SK-N-SH (cell line): ENCODE results near the gene BICC1. TPM values are rescaled to one million over a fixed set of nuclear protein-coding genes. Genes with fewer than 3 reads are reported as not detected.
A peak's percentile ranks its signal among the peaks of the same experiment; 100 is the strongest.

Experiments
- CTCF ChIA-PET: fragments of 300-600, 350-600 bp; formaldehyde crosslinking; extraction: SDS; loops from one replicate; lab custom pipeline; 2021; lab: Yijun Ruan, JAX
- POLR2A ChIA-PET: fragments of 350-600 bp; sonication (Branson Sonifier 250); formaldehyde crosslinking; extraction: SDS; loops from one replicate; lab custom pipeline; 2020; ENCODE audit warnings: antibody characterized with exemption, inconsistent platforms; lab: Yijun Ruan, JAX
- DNase-seq: peaks from one replicate; pipeline ENCODE4 v3.0.0; 2012
- H2AFZ ChIP-seq: fragments of 200-600 bp; sonication (generic); 2 replicates; pipeline ENCODE4 v1.8.1; 2016; ENCODE audit warnings: antibody characterized with exemption, mild to moderate bottlenecking, low read depth
- H3F3A ChIP-seq: fragments of 200-600 bp; sonication (generic); replicated peaks from 2 replicates; pipeline ENCODE3; 2016; ENCODE audit warnings: antibody characterized with exemption, mild to moderate bottlenecking; ENCODE audit not compliant: insufficient read depth
- H3K27ac ChIP-seq, 2 experiments: fragments of 200-500 bp in 1 of 2; fragments of 200-600 bp in 1 of 2; sonication (Bioruptor generic) in 1 of 2; sonication (generic), shearing (Covaris generic) in 1 of 2; 2 replicates each; pipeline versions ENCODE4 v1.5.1 to v1.6.1; 2014 to 2016; ENCODE audit warnings: low read depth in 2 of 2, inconsistent platforms in 1 of 2, low read length in 1 of 2, mild to moderate bottlenecking in 1 of 2, mixed read lengths in 1 of 2
- H3K27me3 ChIP-seq: fragments of 200-600 bp; sonication (generic), shearing (Covaris generic); 2 replicates; pipeline ENCODE4 v1.6.1; 2016; ENCODE audit warnings: mixed run types; ENCODE audit not compliant: insufficient read depth
- H3K36me3 ChIP-seq, 2 experiments: fragments of 200-500 bp in 1 of 2; fragments of 200-600 bp in 1 of 2; sonication (Bioruptor generic) in 1 of 2; sonication (generic) in 1 of 2; replicated peaks in 1 of 2; 2 replicates each; pipeline versions ENCODE3 to v1.5.1; 2014 to 2016; ENCODE audit warnings: low read length in 1 of 2, mild to moderate bottlenecking in 1 of 2; ENCODE audit not compliant: insufficient read depth in 2 of 2, control insufficient read depth in 1 of 2
- H3K4me1 ChIP-seq, 2 experiments: fragments of 200-500 bp in 1 of 2; fragments of 200-600 bp in 1 of 2; sonication (Bioruptor generic) in 1 of 2; sonication (generic), shearing (Covaris generic) in 1 of 2; 2 replicates each; pipeline versions ENCODE4 v1.5.1 to v1.6.1; 2014 to 2016; ENCODE audit warnings: low read depth in 1 of 2, low read length in 1 of 2, mixed run types in 1 of 2; ENCODE audit not compliant: insufficient read depth in 2 of 2, control insufficient read depth in 1 of 2
- H3K4me2 ChIP-seq: fragments of 200-600 bp; sonication (generic), shearing (Covaris generic); 2 replicates; pipeline ENCODE4 v1.6.1; 2017; ENCODE audit warnings: mixed run types
- H3K4me3 ChIP-seq, 2 experiments: fragments of 200-500 bp in 1 of 2; fragments of 200-600 bp in 1 of 2; sonication (Bioruptor generic) in 1 of 2; sonication (generic), shearing (Covaris generic) in 1 of 2; 2 replicates each; pipeline versions ENCODE4 v1.5.1 to v1.8.1; 2014 to 2016; ENCODE audit warnings: low read depth in 2 of 2, inconsistent platforms in 1 of 2, low read length in 1 of 2, mild to moderate bottlenecking in 1 of 2, mixed read lengths in 1 of 2, moderate library complexity in 1 of 2
- H3K79me2 ChIP-seq: fragments of 200-600 bp; sonication (generic); 2 replicates; pipeline ENCODE4 v1.8.1; 2017; ENCODE audit warnings: mild to moderate bottlenecking; ENCODE audit not compliant: insufficient read depth
- H3K9ac ChIP-seq: fragments of 200-600 bp; sonication (generic); 2 replicates; pipeline ENCODE4 v1.6.1; 2017; ENCODE audit warnings: mixed run types
- H3K9me2 ChIP-seq: fragments of 200-600 bp; sonication (generic); 2 replicates; pipeline ENCODE4 v1.6.1; 2017; ENCODE audit warnings: mixed run types
- H3K9me3 ChIP-seq: fragments of 200-600 bp; sonication (generic); 2 replicates; pipeline ENCODE4 v1.6.1; 2017; ENCODE audit warnings: mixed run types, mild to moderate bottlenecking, moderate library complexity
- H4K20me1 ChIP-seq: fragments of 200-600 bp; sonication (generic); 2 replicates; pipeline ENCODE4 v1.6.1; 2017; ENCODE audit warnings: mild to moderate bottlenecking, mixed run types; ENCODE audit not compliant: insufficient read depth
- FOXM1 ChIP-seq: IDR thresholded peaks from 2 replicates; pipeline ENCODE4 v1.4.0; 2012; ENCODE audit warnings: low read depth, mild to moderate bottlenecking
- MAX ChIP-seq: IDR thresholded peaks from 2 replicates; pipeline ENCODE4 v1.4.0; 2012; ENCODE audit warnings: low read depth
- SMC3 ChIP-seq: IDR thresholded peaks from 2 replicates; pipeline ENCODE4 v1.6.1; 2012; ENCODE audit warnings: low read depth, low read length, improper control_type of control experiment
- TCF12 ChIP-seq: IDR thresholded peaks from 2 replicates; pipeline ENCODE4 v1.4.0; 2012
- TEAD4 ChIP-seq: IDR thresholded peaks from 2 replicates; pipeline ENCODE4 v1.4.0; 2012; ENCODE audit warnings: mild to moderate bottlenecking, borderline replicate concordance; ENCODE audit not compliant: insufficient read depth
- WGBS: methylation state at CpG from one replicate; pipeline ENCODE4 v1.1.6; 2017; ENCODE audit warnings: low lambda C conversion rate; 5-methylcytosine and 5-hydroxymethylcytosine counted together
- polyA plus RNA-seq, 3 experiments: library from polyadenylated mRNA; depleted of rRNA; stranded (reverse); fragments of >200 nt; gene quantifications; 2 replicates each; pipeline ENCODE4 v1.2.3, GENCODE V29; 2012
- TF ChIP-seq, protein P1 (sequence below): IDR thresholded peaks from 2 replicates; pipeline ENCODE4 v1.4.0; 2012; ENCODE audit warnings: low read depth, borderline replicate concordance
- TF ChIP-seq, protein P2 (sequence below): IDR thresholded peaks from 2 replicates; pipeline ENCODE4; 2012

The BICC1 gene
- polyA plus RNA-seq, 1 of the 3 experiments (the other 2 are of a cell fraction), result 1.5 TPM

DNA sequence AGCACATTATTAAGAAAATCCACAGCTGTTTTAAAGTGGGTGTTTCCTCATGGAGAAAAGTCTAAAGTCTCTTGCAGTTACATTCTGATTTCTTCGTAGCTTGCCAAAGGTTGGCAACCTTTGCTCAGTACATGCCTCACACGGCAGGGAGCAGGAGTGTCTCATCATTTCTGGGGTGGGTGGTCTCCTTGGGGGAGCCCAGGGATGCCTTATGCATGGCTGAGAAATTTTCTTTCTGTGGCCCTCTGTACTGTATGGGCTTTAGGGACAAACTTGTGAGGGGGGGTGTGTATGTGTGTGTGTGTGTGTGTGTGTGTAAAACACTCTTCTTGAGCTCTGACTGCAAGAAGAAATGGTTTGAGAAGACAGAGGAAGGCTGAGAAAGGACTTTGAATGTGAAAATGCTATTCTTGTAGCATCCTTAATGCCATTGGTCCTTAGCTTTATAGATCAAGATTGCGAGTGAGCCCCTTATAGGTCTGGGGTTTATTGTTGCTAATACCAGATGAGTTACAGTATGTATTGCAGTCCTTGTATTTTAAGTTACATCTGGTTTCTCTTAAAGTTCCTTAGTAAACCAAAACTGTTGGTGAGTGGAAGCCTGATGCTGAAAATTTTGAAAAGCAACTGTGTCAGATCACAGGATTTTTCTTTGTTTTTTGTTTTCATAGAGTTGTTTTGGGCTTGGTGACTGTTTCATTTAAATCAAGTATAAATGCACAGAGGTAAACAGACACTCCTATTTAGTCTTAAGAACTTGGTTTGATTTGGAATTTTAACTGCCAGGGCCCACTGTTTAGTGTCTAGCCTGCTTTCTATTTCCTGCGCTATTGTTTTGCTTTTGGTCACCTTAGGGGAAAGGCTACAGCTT is 242.0 kb downstream of the BICC1 start:
- TF ChIP-seq MAX, result no peak
- TF ChIP-seq SMC3, result no peak
- TF ChIP-seq, protein P1, sequence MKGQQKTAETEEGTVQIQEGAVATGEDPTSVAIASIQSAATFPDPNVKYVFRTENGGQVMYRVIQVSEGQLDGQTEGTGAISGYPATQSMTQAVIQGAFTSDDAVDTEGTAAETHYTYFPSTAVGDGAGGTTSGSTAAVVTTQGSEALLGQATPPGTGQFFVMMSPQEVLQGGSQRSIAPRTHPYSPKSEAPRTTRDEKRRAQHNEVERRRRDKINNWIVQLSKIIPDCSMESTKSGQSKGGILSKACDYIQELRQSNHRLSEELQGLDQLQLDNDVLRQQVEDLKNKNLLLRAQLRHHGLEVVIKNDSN, result no peak
- TF ChIP-seq TCF12, result peak; percentile 44; the same call in 1 of the 2 replicates
- no peak for TF ChIP-seq TEAD4
- TF ChIP-seq, protein P2, sequence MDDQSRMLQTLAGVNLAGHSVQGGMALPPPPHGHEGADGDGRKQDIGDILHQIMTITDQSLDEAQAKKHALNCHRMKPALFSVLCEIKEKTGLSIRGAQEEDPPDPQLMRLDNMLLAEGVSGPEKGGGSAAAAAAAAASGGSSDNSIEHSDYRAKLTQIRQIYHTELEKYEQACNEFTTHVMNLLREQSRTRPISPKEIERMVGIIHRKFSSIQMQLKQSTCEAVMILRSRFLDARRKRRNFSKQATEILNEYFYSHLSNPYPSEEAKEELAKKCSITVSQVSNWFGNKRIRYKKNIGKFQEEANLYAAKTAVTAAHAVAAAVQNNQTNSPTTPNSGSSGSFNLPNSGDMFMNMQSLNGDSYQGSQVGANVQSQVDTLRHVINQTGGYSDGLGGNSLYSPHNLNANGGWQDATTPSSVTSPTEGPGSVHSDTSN, result no peak
- no peak for TF ChIP-seq FOXM1
- ChIA-PET CTCF (interaction anchor here (0.6 kb wide), 1 partner anchor 334 kb away, joined by 3 read pairs; no protein-coding TSS in a partner anchor), POLR2A (no interaction called here)
- 77% methylated on average over 4 of the region's 4 CpGs for WGBS
- Histone ChIP-seq H3F3A (no peaks in the 10 kb centered on the region), H3K4me3 (no peak overlapping the region), H2AFZ (0 out of 2 replicates have a peak overlapping the region, but pooled peaks have one; percentile 49), H3K9me2 (no peaks in the 10 kb centered on the region), H3K27ac (peak overlapping the region; percentile 56 to 76; a peak in 3 of 4 replicates), H3K9ac (0 out of 2 replicates have a peak overlapping the region, but pooled peaks have one; percentile 28), H3K79me2 (no peaks in the 10 kb centered on the region), H3K27me3 (no peaks in the 10 kb centered on the region), H3K36me3 (no peaks in the 10 kb centered on the region), H3K9me3 (no peaks in the 10 kb centered on the region), H3K4me2 (peak overlapping the region; percentile 70), H3K4me1 (peaks cover 5 to 11% of the 10 kb centered on the region in 2 experiments; a peak in 3 of 4 replicates), H4K20me1 (no peaks in the 10 kb centered on the region)
- no peak for DNase-seq

DNA sequence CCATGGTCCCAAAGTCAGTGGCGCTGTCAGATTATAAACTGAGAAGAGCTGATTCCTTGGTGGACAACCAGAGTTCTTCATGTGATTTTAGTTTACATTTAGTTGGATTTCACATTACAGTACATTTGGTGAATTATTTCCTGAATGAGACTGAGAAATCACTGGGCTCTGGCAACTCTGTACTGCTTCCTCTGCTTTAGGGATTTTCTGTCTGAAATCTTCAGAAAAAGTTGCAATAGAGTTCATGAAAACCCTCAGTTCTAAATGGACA is 242.6 kb downstream of the BICC1 start:
- ChIA-PET POLR2A (no interaction called here), CTCF (no interaction called here)
- no peaks in the 10 kb centered on the region for H3K9me3 ChIP-seq
- H2AFZ ChIP-seq, result 0 out of 2 replicates have a peak overlapping the region, but pooled peaks have one; percentile 49
- no peaks in the 10 kb centered on the region for H3K79me2 ChIP-seq
- H4K20me1 ChIP-seq, result no peaks in the 10 kb centered on the region
- WGBS, result 94% methylated on average over 1 of the region's 1 CpG
- no peaks in the 10 kb centered on the region for H3K9me2 ChIP-seq
- no peaks in the 10 kb centered on the region for H3K36me3 ChIP-seq
- H3K27ac ChIP-seq, result peak overlapping the region; percentile 56 to 76; a peak in 3 of 4 replicates
- peak overlapping the region; percentile 70 for H3K4me2 ChIP-seq
- H3K4me1 ChIP-seq, result peaks cover 5 to 11% of the 10 kb centered on the region in 2 experiments; a peak in 3 of 4 replicates
- H3K9ac ChIP-seq, result 0 out of 2 replicates have a peak overlapping the region, but pooled peaks have one; percentile 28
- no peaks in the 10 kb centered on the region for H3F3A ChIP-seq
- no peaks in the 10 kb centered on the region for H3K27me3 ChIP-seq
- DNase-seq, result no peak
- no peak overlapping the region for H3K4me3 ChIP-seq
- TF ChIP-seq SMC3, result no peak
